Esophagus muscularis mucosa (tissue), 3 donors: ENCODE results near the gene ERBB4.

Experiments used
- POLR2A ChIP-seq: fragments of 450-650 bp; IDR thresholded peaks from one replicate; pipeline ENCODE4 v1.6.1; 2017; ENCODE audit warnings: antibody characterized with exemption, moderate library complexity, mild to moderate bottlenecking, low read depth
- TF ChIP-seq, protein P1 (sequence below), 3 experiments: fragments of 200-600 bp in 2 of 3; fragments of 450-650 bp in 1 of 3; sonication (generic) in 2 of 3; IDR thresholded peaks; one replicate each; pipeline ENCODE4 v1.5.1; 2017 to 2019; ENCODE audit warnings: antibody characterized with exemption in 3 of 3, mild to moderate bottlenecking in 2 of 3, moderate library complexity in 1 of 3

DNA sequence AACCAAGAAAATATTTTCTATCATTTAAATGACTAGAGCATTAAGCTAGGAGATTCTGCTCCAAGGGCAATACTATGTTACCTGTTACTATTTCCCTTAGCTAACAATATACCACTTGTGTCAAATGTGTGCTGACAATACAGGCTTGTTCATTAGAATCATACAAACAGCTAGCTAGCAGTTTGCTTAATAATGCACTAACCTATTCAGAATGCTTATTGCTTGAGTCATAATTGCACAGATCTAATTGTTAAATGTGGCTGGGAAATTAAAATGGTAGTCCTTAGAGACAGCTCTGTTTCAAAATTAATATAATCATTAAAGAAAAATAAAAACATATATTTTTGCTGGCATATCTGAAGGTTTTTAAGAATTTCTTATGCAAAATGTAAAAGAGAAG, 344.2 kb downstream of the ERBB4 start:
- no peak for TF ChIP-seq POLR2A
- TF ChIP-seq, protein P1, sequence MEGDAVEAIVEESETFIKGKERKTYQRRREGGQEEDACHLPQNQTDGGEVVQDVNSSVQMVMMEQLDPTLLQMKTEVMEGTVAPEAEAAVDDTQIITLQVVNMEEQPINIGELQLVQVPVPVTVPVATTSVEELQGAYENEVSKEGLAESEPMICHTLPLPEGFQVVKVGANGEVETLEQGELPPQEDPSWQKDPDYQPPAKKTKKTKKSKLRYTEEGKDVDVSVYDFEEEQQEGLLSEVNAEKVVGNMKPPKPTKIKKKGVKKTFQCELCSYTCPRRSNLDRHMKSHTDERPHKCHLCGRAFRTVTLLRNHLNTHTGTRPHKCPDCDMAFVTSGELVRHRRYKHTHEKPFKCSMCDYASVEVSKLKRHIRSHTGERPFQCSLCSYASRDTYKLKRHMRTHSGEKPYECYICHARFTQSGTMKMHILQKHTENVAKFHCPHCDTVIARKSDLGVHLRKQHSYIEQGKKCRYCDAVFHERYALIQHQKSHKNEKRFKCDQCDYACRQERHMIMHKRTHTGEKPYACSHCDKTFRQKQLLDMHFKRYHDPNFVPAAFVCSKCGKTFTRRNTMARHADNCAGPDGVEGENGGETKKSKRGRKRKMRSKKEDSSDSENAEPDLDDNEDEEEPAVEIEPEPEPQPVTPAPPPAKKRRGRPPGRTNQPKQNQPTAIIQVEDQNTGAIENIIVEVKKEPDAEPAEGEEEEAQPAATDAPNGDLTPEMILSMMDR (IDR thresholded peaks at IDR 0.05) = no peak
